K562 (cell line): ENCODE data around the gene TRIM3. TPM values are rescaled to one million over a fixed set of nuclear protein-coding genes. Genes with fewer than 3 reads are reported as not detected.

Experiments
- polyA plus RNA-seq, 8 experiments: library from polyadenylated mRNA; depleted of rRNA in 4 of 8; stranded (reverse) in 5 of 8; unstranded in 3 of 8; fragments of >200 nt; fragmentation: Nextera tagmentation in 2 of 8; fragmentation: Illumina TruSeq in 1 of 8; extraction: Ambion mirVana in 2 of 8; extraction: Trizol in 1 of 8; gene quantifications; 2 replicates each; pipeline versions ENCODE4 v1.2.1 to v1.2.3, GENCODE V29; 2011 to 2014; ENCODE audit warnings: inconsistent platforms in 1 of 8, missing spikeins in 1 of 8
- total RNA-seq, 7 experiments: library from RNA; depleted of rRNA in 6 of 7; stranded (reverse); fragments of >200 nt in 6 of 7; fragmentation: Illumina TruSeq in 2 of 7; extraction: Trizol in 2 of 7; gene quantifications; 2 replicates each; pipeline versions ENCODE4 v1.2.1 to v1.2.3, GENCODE V29; 2011 to 2021; ENCODE audit warnings: low replicate concordance in 1 of 7

TRIM3 gene
- total and polyA plus RNA-seq, 9 of the 15 experiments (the other 6 are each of a cell fraction or from before 2014, with no cell fraction given), result 0.45 to 9.2 (median 4.7) TPM

Other genes with a start within 250 kb of the TRIM3 start
Only the 7 nearest of the 16 such genes appear.
- gene SMPD1, start 83.5 kb downstream of the TRIM3 start, total RNA-seq (2014; rRNA removed), result 5.1 and 5.2 TPM in 2 replicates
- 1.9 and 2.8 TPM in 2 replicates for gene SMPD1, start 83.5 kb downstream of the TRIM3 start, total RNA-seq (2014; rRNA removed; fragmentation: Illumina TruSeq; extraction: Trizol)
- 4.4 and 5.4 TPM in 2 replicates for gene SMPD1, start 83.5 kb downstream of the TRIM3 start, total RNA-seq (2015; rRNA removed; fragmentation: Illumina TruSeq; extraction: Trizol)
- gene SMPD1, start 83.5 kb downstream of the TRIM3 start, total RNA-seq (2021), result 8.7 and 9.9 TPM in 2 replicates
- 4.0 and 6.5 TPM in 2 replicates for gene SMPD1, start 83.5 kb downstream of the TRIM3 start, polyA plus RNA-seq (2011; rRNA removed)
- gene SMPD1, start 83.5 kb downstream of the TRIM3 start, polyA plus RNA-seq (2014; fragmentation: Illumina TruSeq; extraction: Trizol), result 7.6 and 9.1 TPM in 2 replicates
- 1 to 10 TPM in 1 of 2 experiments, under 1 TPM in 1; 0.90 to 1.8 TPM for gene SMPD1, start 83.5 kb downstream of the TRIM3 start, polyA plus RNA-seq (2014; fragmentation: Nextera tagmentation; extraction: Ambion mirVana)
- gene SMPD1, start 83.5 kb downstream of the TRIM3 start, polyA plus RNA-seq (2014; rRNA removed), result 5.9 and 8.0 TPM in 2 replicates
- gene APBB1, start 54.8 kb downstream of the TRIM3 start, total RNA-seq (2014; rRNA removed), result 0.73 and 0.98 TPM in 2 replicates
- 0.18 and 0.41 TPM in 2 replicates for gene APBB1, start 54.8 kb downstream of the TRIM3 start, total RNA-seq (2014; rRNA removed; fragmentation: Illumina TruSeq; extraction: Trizol)
- gene APBB1, start 54.8 kb downstream of the TRIM3 start, total RNA-seq (2015; rRNA removed; fragmentation: Illumina TruSeq; extraction: Trizol), result 0.11 and 0.15 TPM in 2 replicates
- gene APBB1, start 54.8 kb downstream of the TRIM3 start, total RNA-seq (2021), result 0.60 and 0.63 TPM in 2 replicates
- gene APBB1, start 54.8 kb downstream of the TRIM3 start, polyA plus RNA-seq (2011; rRNA removed), result 0.20 and 0.40 TPM in 2 replicates
- gene APBB1, start 54.8 kb downstream of the TRIM3 start, polyA plus RNA-seq (2014; fragmentation: Illumina TruSeq; extraction: Trizol), result 0.46 and 0.47 TPM in 2 replicates
- under 1 TPM; 0.04 to 0.11 TPM for gene APBB1, start 54.8 kb downstream of the TRIM3 start, polyA plus RNA-seq (2014; fragmentation: Nextera tagmentation; extraction: Ambion mirVana)
- gene APBB1, start 54.8 kb downstream of the TRIM3 start, polyA plus RNA-seq (2014; rRNA removed), result 0.34 and 0.44 TPM in 2 replicates
- 0.49 TPM in 1 of 2 replicates, not detected in the other for gene HPX, start 33.0 kb downstream of the TRIM3 start, total RNA-seq (2014; rRNA removed)
- gene HPX, start 33.0 kb downstream of the TRIM3 start, total RNA-seq (2014; rRNA removed; fragmentation: Illumina TruSeq; extraction: Trizol), result 0.16 and 0.29 TPM in 2 replicates
- 0.14 and 0.15 TPM in 2 replicates for gene HPX, start 33.0 kb downstream of the TRIM3 start, total RNA-seq (2015; rRNA removed; fragmentation: Illumina TruSeq; extraction: Trizol)
- 1.2 and 1.4 TPM in 2 replicates for gene HPX, start 33.0 kb downstream of the TRIM3 start, total RNA-seq (2021)
- gene HPX, start 33.0 kb downstream of the TRIM3 start, polyA plus RNA-seq (2011; rRNA removed), result 0.24 and 0.29 TPM in 2 replicates
- 0.12 and 0.71 TPM in 2 replicates for gene HPX, start 33.0 kb downstream of the TRIM3 start, polyA plus RNA-seq (2014; fragmentation: Illumina TruSeq; extraction: Trizol)
- gene HPX, start 33.0 kb downstream of the TRIM3 start, polyA plus RNA-seq (2014; fragmentation: Nextera tagmentation; extraction: Ambion mirVana), result under 1 TPM; 0.79 to 0.94 TPM
- 0.57 and 0.69 TPM in 2 replicates for gene HPX, start 33.0 kb downstream of the TRIM3 start, polyA plus RNA-seq (2014; rRNA removed)
- 41.0 and 46.7 TPM in 2 replicates for gene ARFIP2, start 7.4 kb upstream of the TRIM3 start, total RNA-seq (2014; rRNA removed)
- 27.8 and 32.0 TPM in 2 replicates for gene ARFIP2, start 7.4 kb upstream of the TRIM3 start, total RNA-seq (2014; rRNA removed; fragmentation: Illumina TruSeq; extraction: Trizol)
- 37.6 and 40.8 TPM in 2 replicates for gene ARFIP2, start 7.4 kb upstream of the TRIM3 start, total RNA-seq (2015; rRNA removed; fragmentation: Illumina TruSeq; extraction: Trizol)
- 42.9 and 46.5 TPM in 2 replicates for gene ARFIP2, start 7.4 kb upstream of the TRIM3 start, total RNA-seq (2021)
- gene ARFIP2, start 7.4 kb upstream of the TRIM3 start, polyA plus RNA-seq (2011; rRNA removed), result 74.1 and 84.0 TPM in 2 replicates
- 48.5 and 49.3 TPM in 2 replicates for gene ARFIP2, start 7.4 kb upstream of the TRIM3 start, polyA plus RNA-seq (2014; fragmentation: Illumina TruSeq; extraction: Trizol)
- 10 to 100 TPM; 11.8 to 14.2 TPM for gene ARFIP2, start 7.4 kb upstream of the TRIM3 start, polyA plus RNA-seq (2014; fragmentation: Nextera tagmentation; extraction: Ambion mirVana)
- 60.0 and 61.0 TPM in 2 replicates for gene ARFIP2, start 7.4 kb upstream of the TRIM3 start, polyA plus RNA-seq (2014; rRNA removed)
- gene TIMM10B, start 7.6 kb upstream of the TRIM3 start, total RNA-seq (2014; rRNA removed), result 43.2 and 48.7 TPM in 2 replicates
- gene TIMM10B, start 7.6 kb upstream of the TRIM3 start, total RNA-seq (2014; rRNA removed; fragmentation: Illumina TruSeq; extraction: Trizol), result 45.7 and 47.5 TPM in 2 replicates
- gene TIMM10B, start 7.6 kb upstream of the TRIM3 start, total RNA-seq (2015; rRNA removed; fragmentation: Illumina TruSeq; extraction: Trizol), result 47.0 and 48.9 TPM in 2 replicates
- 63.0 and 66.0 TPM in 2 replicates for gene TIMM10B, start 7.6 kb upstream of the TRIM3 start, total RNA-seq (2021)
- 78.1 and 83.0 TPM in 2 replicates for gene TIMM10B, start 7.6 kb upstream of the TRIM3 start, polyA plus RNA-seq (2011; rRNA removed)
- 48.1 and 57.0 TPM in 2 replicates for gene TIMM10B, start 7.6 kb upstream of the TRIM3 start, polyA plus RNA-seq (2014; fragmentation: Illumina TruSeq; extraction: Trizol)
- gene TIMM10B, start 7.6 kb upstream of the TRIM3 start, polyA plus RNA-seq (2014; fragmentation: Nextera tagmentation; extraction: Ambion mirVana), result 100 to 1,000 TPM; 158 to 163 TPM
- gene TIMM10B, start 7.6 kb upstream of the TRIM3 start, polyA plus RNA-seq (2014; rRNA removed), result 54.0 and 64.9 TPM in 2 replicates
- gene DNHD1, start 23.3 kb upstream of the TRIM3 start, total RNA-seq (2014; rRNA removed), result 3.0 and 3.8 TPM in 2 replicates
- 3.6 and 4.1 TPM in 2 replicates for gene DNHD1, start 23.3 kb upstream of the TRIM3 start, total RNA-seq (2014; rRNA removed; fragmentation: Illumina TruSeq; extraction: Trizol)
- gene DNHD1, start 23.3 kb upstream of the TRIM3 start, total RNA-seq (2015; rRNA removed; fragmentation: Illumina TruSeq; extraction: Trizol), result 3.6 TPM in 2 replicates
- 6.5 and 7.4 TPM in 2 replicates for gene DNHD1, start 23.3 kb upstream of the TRIM3 start, total RNA-seq (2021)
- 9.7 and 16.7 TPM in 2 replicates for gene DNHD1, start 23.3 kb upstream of the TRIM3 start, polyA plus RNA-seq (2011; rRNA removed)
- 4.8 TPM in 2 replicates for gene DNHD1, start 23.3 kb upstream of the TRIM3 start, polyA plus RNA-seq (2014; fragmentation: Illumina TruSeq; extraction: Trizol)
- gene DNHD1, start 23.3 kb upstream of the TRIM3 start, polyA plus RNA-seq (2014; fragmentation: Nextera tagmentation; extraction: Ambion mirVana), result 1 to 10 TPM in 1 of 2 experiments, under 1 TPM in 1; 0.82 to 2.0 TPM
- 7.1 and 8.4 TPM in 2 replicates for gene DNHD1, start 23.3 kb upstream of the TRIM3 start, polyA plus RNA-seq (2014; rRNA removed)
- 27.9 and 47.5 TPM in 2 replicates for gene RRP8, start 129.7 kb upstream of the TRIM3 start, total RNA-seq (2014; rRNA removed)
- 33.5 and 37.0 TPM in 2 replicates for gene RRP8, start 129.7 kb upstream of the TRIM3 start, total RNA-seq (2014; rRNA removed; fragmentation: Illumina TruSeq; extraction: Trizol)
- 31.5 and 32.6 TPM in 2 replicates for gene RRP8, start 129.7 kb upstream of the TRIM3 start, total RNA-seq (2015; rRNA removed; fragmentation: Illumina TruSeq; extraction: Trizol)
- 41.0 and 47.2 TPM in 2 replicates for gene RRP8, start 129.7 kb upstream of the TRIM3 start, total RNA-seq (2021)
- 28.1 and 29.8 TPM in 2 replicates for gene RRP8, start 129.7 kb upstream of the TRIM3 start, polyA plus RNA-seq (2011; rRNA removed)
- 34.6 and 47.3 TPM in 2 replicates for gene RRP8, start 129.7 kb upstream of the TRIM3 start, polyA plus RNA-seq (2014; fragmentation: Illumina TruSeq; extraction: Trizol)
- gene RRP8, start 129.7 kb upstream of the TRIM3 start, polyA plus RNA-seq (2014; fragmentation: Nextera tagmentation; extraction: Ambion mirVana), result 10 to 100 TPM in 1 of 2 experiments, 1 to 10 TPM in 1; 5.7 to 11.4 TPM
- 26.1 and 33.4 TPM in 2 replicates for gene RRP8, start 129.7 kb upstream of the TRIM3 start, polyA plus RNA-seq (2014; rRNA removed)